Gastroesophageal sphincter (tissue), 4 donors: ENCODE data around the gene VTI1A. TPM values are rescaled to one million over a fixed set of nuclear protein-coding genes. Genes with fewer than 3 reads are reported as not detected.

Source experiments
- ATAC-seq: fragments of 150-250 bp; one replicate; pipeline ENCODE4 v1.9.1; 2016; ENCODE audit warnings: mild to moderate bottlenecking, moderate library complexity
- H3K27ac ChIP-seq, 4 donors: fragments of 200-600 bp; sonication (generic) in 3 of 4; 1 replicate in 3 of 4; 2 replicates in 1 of 4; pipeline ENCODE4 v1.5.1; 2016 to 2019
- H3K27me3 ChIP-seq: fragments of 200-600 bp; sonication (generic); one replicate; pipeline ENCODE4 v1.5.1; 2019
- H3K36me3 ChIP-seq, 2 donors: fragments of 200-600 bp; sonication (generic); one replicate each; pipeline ENCODE4 v1.5.1; 2019; ENCODE audit warnings: control low read depth in 1 of 2
- H3K4me1 ChIP-seq, 3 donors: fragments of 200-600 bp; sonication (generic); 1 replicate in 2 of 3; 2 replicates in 1 of 3; pipeline ENCODE4 v1.5.1; 2016 to 2019; ENCODE audit warnings: control low read depth in 2 of 3
- H3K4me3 ChIP-seq, 2 donors: fragments of 200-600 bp; sonication (generic); one replicate each; pipeline ENCODE4 v1.5.1; 2019; ENCODE audit warnings: mild to moderate bottlenecking in 1 of 2, moderate library complexity in 1 of 2
- H3K9me3 ChIP-seq, 3 donors: fragments of 200-600 bp; sonication (generic); one replicate each; pipeline ENCODE4 v1.5.1; 2017 to 2019; ENCODE audit warnings: control low read depth in 2 of 3
- EP300 ChIP-seq: sonication (generic); formaldehyde crosslinking; IDR thresholded peaks from one replicate; pipeline ENCODE4 v1.6.1; 2017; ENCODE audit warnings: antibody characterized with exemption, mild to moderate bottlenecking
- POLR2A ChIP-seq, 2 donors: fragments of 450-650 bp; IDR thresholded peaks; one replicate each; pipeline ENCODE4 v1.6.1; 2017; ENCODE audit warnings: antibody characterized with exemption in 2 of 2, mild to moderate bottlenecking in 2 of 2, moderate library complexity in 1 of 2
- POLR2AphosphoS5 ChIP-seq: sonication (generic); formaldehyde crosslinking; IDR thresholded peaks from one replicate; pipeline ENCODE4 v1.6.1; 2017; ENCODE audit warnings: antibody characterized with exemption
- WGBS, 2 donors: methylation state at CpG; one replicate each; pipeline ENCODE4 v1.1.5; 2018; ENCODE audit warnings: low coverage in 1 of 2; 5-methylcytosine and 5-hydroxymethylcytosine counted together
- total RNA-seq, 4 donors: library from RNA; depleted of rRNA; stranded (reverse); fragments of >200 nt; gene quantifications; one replicate each; pipeline ENCODE4 v1.1.0, GENCODE V29; 2016
- TF ChIP-seq, protein P1 (sequence below), 4 experiments: fragments of 200-600 bp in 2 of 4; fragments of 450-650 bp in 2 of 4; sonication (generic) in 1 of 4; IDR thresholded peaks; one replicate each; pipeline ENCODE4 v1.5.1; 2017 to 2019; ENCODE audit warnings: antibody characterized with exemption in 4 of 4, mild to moderate bottlenecking in 2 of 4, moderate library complexity in 2 of 4

VTI1A gene
- total RNA-seq, 4 donors from 2014 or later = 19.6 to 81.9 (median 43.1) TPM

DNA sequence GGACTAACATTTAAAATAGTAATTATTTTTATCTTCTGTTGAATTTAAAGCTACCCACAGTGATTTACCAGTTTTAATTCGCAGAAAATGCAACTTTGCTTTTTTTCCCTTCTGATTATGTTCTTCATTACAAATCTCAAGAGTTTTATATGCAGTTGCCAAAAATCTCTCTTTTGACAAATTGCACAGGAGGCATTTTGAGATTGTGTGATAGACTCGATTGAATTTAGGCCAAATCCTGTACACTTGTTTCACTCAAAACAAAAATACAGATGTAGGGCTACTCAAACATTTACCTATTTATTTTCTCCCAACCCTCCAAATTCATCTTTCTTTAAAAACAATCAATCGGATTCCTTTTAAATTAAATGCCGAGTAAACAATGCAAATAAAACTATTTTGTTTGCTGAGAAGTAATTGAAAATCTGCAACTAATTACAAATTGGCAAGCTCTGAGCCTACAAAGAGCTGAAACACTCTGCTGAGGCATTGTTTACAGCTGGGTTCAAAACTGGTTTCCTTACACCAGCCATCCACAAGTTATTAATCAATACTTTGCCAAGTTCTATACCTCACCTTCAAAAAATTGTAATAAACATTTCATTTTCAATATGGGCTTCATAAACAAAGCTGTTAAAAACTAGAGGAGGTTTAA lies 288.2 kb downstream of the VTI1A start:
- no peak overlapping the region for H3K4me3 ChIP-seq
- no peak for ATAC-seq
- no peaks in the 10 kb centered on the region for H3K36me3 ChIP-seq
- H3K27ac ChIP-seq = no peak overlapping the region
- peaks cover 0 to 18% (median 0%) of the 10 kb centered on the region in 3 donors for H3K4me1 ChIP-seq
- no peaks in the 10 kb centered on the region for H3K9me3 ChIP-seq
- no peak for TF ChIP-seq POLR2AphosphoS5
- no peak for TF ChIP-seq POLR2A (IDR thresholded peaks at IDR 0.05)
- TF ChIP-seq, protein P1, sequence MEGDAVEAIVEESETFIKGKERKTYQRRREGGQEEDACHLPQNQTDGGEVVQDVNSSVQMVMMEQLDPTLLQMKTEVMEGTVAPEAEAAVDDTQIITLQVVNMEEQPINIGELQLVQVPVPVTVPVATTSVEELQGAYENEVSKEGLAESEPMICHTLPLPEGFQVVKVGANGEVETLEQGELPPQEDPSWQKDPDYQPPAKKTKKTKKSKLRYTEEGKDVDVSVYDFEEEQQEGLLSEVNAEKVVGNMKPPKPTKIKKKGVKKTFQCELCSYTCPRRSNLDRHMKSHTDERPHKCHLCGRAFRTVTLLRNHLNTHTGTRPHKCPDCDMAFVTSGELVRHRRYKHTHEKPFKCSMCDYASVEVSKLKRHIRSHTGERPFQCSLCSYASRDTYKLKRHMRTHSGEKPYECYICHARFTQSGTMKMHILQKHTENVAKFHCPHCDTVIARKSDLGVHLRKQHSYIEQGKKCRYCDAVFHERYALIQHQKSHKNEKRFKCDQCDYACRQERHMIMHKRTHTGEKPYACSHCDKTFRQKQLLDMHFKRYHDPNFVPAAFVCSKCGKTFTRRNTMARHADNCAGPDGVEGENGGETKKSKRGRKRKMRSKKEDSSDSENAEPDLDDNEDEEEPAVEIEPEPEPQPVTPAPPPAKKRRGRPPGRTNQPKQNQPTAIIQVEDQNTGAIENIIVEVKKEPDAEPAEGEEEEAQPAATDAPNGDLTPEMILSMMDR (IDR thresholded peaks at IDR 0.05) = no peak
- 74 to 86% methylated on average over 4 of the region's 4 CpGs for WGBS, 2 donors
- no peaks in the 10 kb centered on the region for H3K27me3 ChIP-seq

- H3K4me1 ChIP-seq = peaks cover 0 to 8% (median 0%) of the 10 kb centered on the region in 3 donors
- no peak for TF ChIP-seq POLR2AphosphoS5
- TF ChIP-seq, protein P1 (IDR thresholded peaks at IDR 0.05) = no peak
- no peak for TF ChIP-seq POLR2A (IDR thresholded peaks at IDR 0.05)
- TF ChIP-seq EP300 = no peak
- H3K36me3 ChIP-seq = no peaks in the 10 kb centered on the region
- ATAC-seq = no peak
- no peak overlapping the region for H3K27ac ChIP-seq
- no peaks in the 10 kb centered on the region for H3K27me3 ChIP-seq
- H3K9me3 ChIP-seq = no peaks in the 10 kb centered on the region
- H3K4me3 ChIP-seq = no peak overlapping the region
- WGBS, 2 donors = 52 to 72% methylated on average over 6 to 11 of the region's 11 CpGs
Measured at GRCh38 chr10:112738606-112739591, 291.9 kb downstream of the VTI1A start.

DNA sequence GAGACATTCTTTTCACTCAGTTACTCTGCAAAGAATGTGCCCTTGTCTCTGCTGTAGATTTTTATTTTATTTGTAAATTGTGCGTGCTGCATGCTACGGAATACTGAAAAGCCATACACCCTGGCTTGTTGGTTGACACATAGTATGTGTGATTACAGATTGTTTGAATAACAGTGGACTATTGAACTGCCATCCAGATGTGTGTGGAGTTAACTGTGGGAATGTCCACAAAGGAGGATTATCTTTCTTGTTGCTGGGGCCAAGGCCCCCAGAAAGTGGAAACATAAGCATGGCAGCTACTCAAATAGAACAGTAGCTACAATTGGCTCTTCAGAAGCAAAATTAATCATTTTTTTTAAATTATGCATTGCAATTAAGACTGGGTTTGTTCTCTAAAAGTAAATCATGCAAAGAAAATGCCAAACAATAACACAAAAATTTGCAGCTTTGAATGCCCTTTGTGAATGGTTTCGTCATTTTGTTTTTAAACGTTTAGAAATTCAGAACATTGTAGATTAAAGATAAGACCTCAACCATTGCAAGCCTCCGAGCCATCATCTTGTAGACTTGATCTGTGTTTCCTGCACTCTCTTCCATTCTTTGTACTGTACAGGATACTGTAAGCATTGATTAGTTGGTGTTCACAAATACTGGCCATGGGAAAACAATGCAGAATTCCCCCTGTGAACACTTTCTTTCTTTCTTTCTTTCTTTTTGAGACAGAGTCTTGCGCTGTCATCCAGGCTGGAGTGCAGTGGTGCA lies 292.8 kb downstream of the VTI1A start:
- no peak for ATAC-seq
- 72 to 82% methylated on average over 5 of the region's 6 CpGs for WGBS, 2 donors
- TF ChIP-seq EP300 (no peak), POLR2AphosphoS5 (no peak), POLR2A (IDR thresholded peaks at IDR 0.05) (no peak)
- TF ChIP-seq, protein P1 (IDR thresholded peaks at IDR 0.05) = no peak
- no peaks in the 10 kb centered on the region for H3K27me3 ChIP-seq
- H3K9me3 ChIP-seq = no peaks in the 10 kb centered on the region
- no peak overlapping the region for H3K27ac ChIP-seq
- H3K4me3 ChIP-seq = no peak overlapping the region
- peaks cover 0 to 8% (median 0%) of the 10 kb centered on the region in 3 donors for H3K4me1 ChIP-seq
- H3K36me3 ChIP-seq = no peaks in the 10 kb centered on the region

- TF ChIP-seq POLR2AphosphoS5 = no peak
- TF ChIP-seq, protein P1 (IDR thresholded peaks at IDR 0.05) = no peak
- no peak for TF ChIP-seq EP300
- no peak for TF ChIP-seq POLR2A (IDR thresholded peaks at IDR 0.05)
- Histone ChIP-seq H3K9me3 (no peaks in the 10 kb centered on the region), H3K4me3 (no peak overlapping the region), H3K27ac (no peak overlapping the region), H3K4me1 (peaks cover 0 to 8% (median 0%) of the 10 kb centered on the region in 3 donors), H3K27me3 (no peaks in the 10 kb centered on the region), H3K36me3 (no peaks in the 10 kb centered on the region)
- WGBS, 2 donors = 43 to 53% methylated on average over 3 of the region's 3 CpGs
- ATAC-seq = no peak
Measured at GRCh38 chr10:112741830-112742402, 294.9 kb downstream of the VTI1A start.
